ENCODE measurements around the gene SPATA22.

GRCh38 chr17:3448059-3448665 lies 23.5 kb downstream of the SPATA22 start:
- TF ChIP-seq, protein P1, sequence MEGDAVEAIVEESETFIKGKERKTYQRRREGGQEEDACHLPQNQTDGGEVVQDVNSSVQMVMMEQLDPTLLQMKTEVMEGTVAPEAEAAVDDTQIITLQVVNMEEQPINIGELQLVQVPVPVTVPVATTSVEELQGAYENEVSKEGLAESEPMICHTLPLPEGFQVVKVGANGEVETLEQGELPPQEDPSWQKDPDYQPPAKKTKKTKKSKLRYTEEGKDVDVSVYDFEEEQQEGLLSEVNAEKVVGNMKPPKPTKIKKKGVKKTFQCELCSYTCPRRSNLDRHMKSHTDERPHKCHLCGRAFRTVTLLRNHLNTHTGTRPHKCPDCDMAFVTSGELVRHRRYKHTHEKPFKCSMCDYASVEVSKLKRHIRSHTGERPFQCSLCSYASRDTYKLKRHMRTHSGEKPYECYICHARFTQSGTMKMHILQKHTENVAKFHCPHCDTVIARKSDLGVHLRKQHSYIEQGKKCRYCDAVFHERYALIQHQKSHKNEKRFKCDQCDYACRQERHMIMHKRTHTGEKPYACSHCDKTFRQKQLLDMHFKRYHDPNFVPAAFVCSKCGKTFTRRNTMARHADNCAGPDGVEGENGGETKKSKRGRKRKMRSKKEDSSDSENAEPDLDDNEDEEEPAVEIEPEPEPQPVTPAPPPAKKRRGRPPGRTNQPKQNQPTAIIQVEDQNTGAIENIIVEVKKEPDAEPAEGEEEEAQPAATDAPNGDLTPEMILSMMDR (conservative IDR thresholded peaks at IDR 0.05; ENCODE audit: low read depth in 2 of 2) = no peak
- TF ChIP-seq ZNF114 (CRISPR knock-in tag; IDR thresholded peaks at IDR 0.05) (no peak), EZH2 (IDR thresholded peaks at IDR 0.05; ENCODE audit: low read depth, unreplicated experiment) (no peak), POLR2AphosphoS5 (IDR thresholded peaks at IDR 0.05; ENCODE audit: low read depth) (no peak), CREB1 (CRISPR knock-in tag; IDR thresholded peaks at IDR 0.05; ENCODE audit: low read depth) (no peak), ETS1 (IDR thresholded peaks at IDR 0.05) (no peak), ZNF331 (CRISPR knock-in tag; IDR thresholded peaks at IDR 0.05; ENCODE audit: low read depth) (no peak), REST (IDR thresholded peaks at IDR 0.05; ENCODE audit: unreplicated experiment) (no peak), JUNB (IDR thresholded peaks at IDR 0.05; ENCODE audit: unreplicated experiment) (no peak)

Measured in GM23338 (cell line).